K562 (cell line): ENCODE measurements around the gene DNAJA1. TPM values are rescaled to one million over a fixed set of nuclear protein-coding genes. Genes with fewer than 3 reads are reported as not detected.

ENCODE experiments used
- ATAC-seq: fragments of 200-7000 bp; cut with Tn5 transposase; 3 replicates; pipeline ENCODE4 v1.9.1; 2020; ENCODE audit warnings: moderate library complexity
- BruUV-seq: library from RNA; stranded (reverse); fragments of 400-500 nt; replicated peaks from 2 replicates; lab custom pipeline; 2021; lab: Mats Ljungman, UMichigan
- CTCF ChIA-PET: fragments of 300-600 bp; formaldehyde crosslinking; extraction: SDS; loops from one replicate; lab custom pipeline; 2021; ENCODE audit warnings: low intra/inter-chr PET ratio; lab: Yijun Ruan, JAX
- POLR2A ChIA-PET: fragments of 300-600, 350-650 bp; sonication (Branson Sonifier 250); formaldehyde crosslinking; extraction: SDS; loops from one replicate; lab custom pipeline; 2021; ENCODE audit warnings: antibody characterized with exemption, inconsistent platforms; lab: Yijun Ruan, JAX
- DNase-seq, 4 experiments: peaks; one replicate each; pipeline versions ENCODE4 v3.0.0 to v3.0.0-alpha.2; 2011 to 2018; ENCODE audit warnings: low spot score in 3 of 4, mixed read lengths in 3 of 4; ENCODE audit errors: extremely low read depth in 1 of 4
- FAIRE-seq: peaks from 2 replicates; lab custom pipeline; 2011; peaks lifted over from hg19 to GRCh38; lab: Jason Lieb, UNC
- H2AFZ ChIP-seq: 2 replicates; pipeline ENCODE4 v1.6.0; 2011; ENCODE audit warnings: low read depth, low read length, control low read depth, inconsistent platforms
- H3K27ac ChIP-seq: fragments of 200-600 bp; 3 replicates; pipeline ENCODE4 v1.8.0; 2011; ENCODE audit warnings: low read depth, mild to moderate bottlenecking, control low read depth, inconsistent platforms, low read length, moderate library complexity, mixed read lengths; ENCODE audit errors: extremely low read depth
- H3K27me3 ChIP-seq, 2 experiments: fragments of 300-600 bp in 1 of 2; 2 replicates in 1 of 2; 3 replicates in 1 of 2; pipeline versions ENCODE4 v1.6.0 to v1.8.0; 2011; ENCODE audit warnings: inconsistent platforms in 2 of 2, low read length in 2 of 2, mild to moderate bottlenecking in 1 of 2, mixed read lengths in 1 of 2, moderate library complexity in 1 of 2; ENCODE audit not compliant: control insufficient read depth in 2 of 2, insufficient read depth in 2 of 2
- H3K36me3 ChIP-seq: fragments of 300-600 bp; 3 replicates; pipeline ENCODE4 v1.8.0; 2011; ENCODE audit warnings: mild to moderate bottlenecking, low read length, inconsistent platforms; ENCODE audit not compliant: control insufficient read depth, insufficient read depth
- H3K4me1 ChIP-seq, 2 experiments: fragments of 200-600 bp in 1 of 2; replicated peaks in 1 of 2; 2 replicates in 1 of 2; 3 replicates in 1 of 2; pipeline versions ENCODE4 v1.5.1 to v1.8.0; 2011; ENCODE audit warnings: inconsistent platforms in 2 of 2, low read length in 2 of 2, mild to moderate bottlenecking in 1 of 2, mixed read lengths in 1 of 2, moderate library complexity in 1 of 2; ENCODE audit not compliant: control insufficient read depth in 2 of 2, insufficient read depth in 2 of 2
- H3K4me2 ChIP-seq: 2 replicates; pipeline ENCODE4 v1.6.1; 2011; ENCODE audit warnings: low read length, control low read depth, inconsistent platforms, mixed read lengths; ENCODE audit not compliant: insufficient read depth
- H3K4me3 ChIP-seq: fragments of 200-600 bp; sonication (generic), shearing (Covaris generic); 2 replicates; pipeline ENCODE4 v1.5.1; 2016; ENCODE audit warnings: control low read depth, inconsistent platforms
- H3K79me2 ChIP-seq: fragments of 200-600 bp; 3 replicates; pipeline ENCODE4 v1.8.0; 2011; ENCODE audit warnings: low read length, inconsistent platforms; ENCODE audit not compliant: control insufficient read depth, insufficient read depth
- H3K9ac ChIP-seq, 2 experiments: 2 replicates each; pipeline versions ENCODE4 v1.6.0 to v1.6.1; 2011; ENCODE audit warnings: low read depth in 2 of 2, low read length in 2 of 2, control low read depth in 1 of 2, inconsistent platforms in 1 of 2, mild to moderate bottlenecking in 1 of 2, mixed read lengths in 1 of 2; ENCODE audit not compliant: insufficient read depth in 1 of 2
- H3K9me1 ChIP-seq: one replicate; pipeline ENCODE4 v1.6.0; 2011; ENCODE audit warnings: inconsistent platforms, mild to moderate bottlenecking, low read length, moderate library complexity; ENCODE audit not compliant: control insufficient read depth, insufficient read depth
- H3K9me3 ChIP-seq: replicated peaks from 2 replicates; pipeline ENCODE4 v1.5.1; 2011; ENCODE audit warnings: low read depth, low read length, inconsistent platforms; ENCODE audit not compliant: control insufficient read depth, insufficient read depth
- H4K20me1 ChIP-seq: replicated peaks from 2 replicates; pipeline ENCODE4 v1.6.1; 2011; ENCODE audit warnings: low read length, inconsistent platforms, mixed read lengths; ENCODE audit not compliant: control insufficient read depth, insufficient read depth
- BRD4 ChIP-seq: fragments of 200-600 bp; sonication (generic); IDR thresholded peaks from 2 replicates; pipeline ENCODE4 v1.6.1; 2017; ENCODE audit warnings: inconsistent platforms
- BRF2 ChIP-seq: IDR thresholded peaks from 3 replicates; pipeline ENCODE4 v1.6.1; 2011; ENCODE audit warnings: borderline replicate concordance, mild to moderate bottlenecking; ENCODE audit not compliant: insufficient read length, insufficient read depth
- MXD1 ChIP-seq: fragments of 250-450 bp; sonication (Bioruptor Pico); IDR thresholded peaks from 2 replicates; pipeline ENCODE4 v1.8.0; 2021; ENCODE audit warnings: borderline replicate concordance, mild to moderate bottlenecking, moderate library complexity; ENCODE audit not compliant: poor library complexity, severe bottlenecking
- TAF15 ChIP-seq: fragments of 200-400 bp; formaldehyde crosslinking; IDR thresholded peaks from 2 replicates; pipeline ENCODE4 v1.6.1; 2017; ENCODE audit warnings: mild to moderate bottlenecking, low read depth, low read length, moderate library complexity
- ZNF584 ChIP-seq: fragments of 200-800 bp; sonication (Bioruptor generic); IDR thresholded peaks from 2 replicates; pipeline ENCODE4 v1.6.1; 2016; ENCODE audit warnings: low read depth, mild to moderate bottlenecking, missing genetic modification characterization, missing compliant biosample characterization
- ZNF655 ChIP-seq: fragments of 250-450 bp; sonication (Bioruptor Pico); IDR thresholded peaks from 2 replicates; pipeline ENCODE4 v1.5.0; 2021
- WGBS: fragments of 100-300 bp; shearing (Covaris generic); methylation state at CpG from one replicate; pipeline ENCODE4 v1.1.6; 2016; ENCODE audit warnings: low coverage, mixed read lengths; ENCODE audit not compliant: insufficient coverage; ENCODE audit errors: missing lambda C conversion rate; 5-methylcytosine and 5-hydroxymethylcytosine counted together
- in situ Hi-C: fragments of 300-500 bp; cut with MboI; formaldehyde crosslinking; loops from 4 replicates; pipeline ENCODE4 v1.15.0; 2018; ENCODE audit warnings: inconsistent platforms, mixed read lengths
- intact Hi-C: fragments of 100-400 bp; cut with micrococcal nuclease; formaldehyde crosslinking; loops from 2 replicates; pipeline ENCODE4 v1.14.2; 2022
- polyA plus RNA-seq, 8 experiments: library from polyadenylated mRNA; depleted of rRNA in 4 of 8; stranded (reverse) in 5 of 8; unstranded in 3 of 8; fragments of >200 nt; fragmentation: Nextera tagmentation in 2 of 8; fragmentation: Illumina TruSeq in 1 of 8; extraction: Ambion mirVana in 2 of 8; extraction: Trizol in 1 of 8; gene quantifications; 2 replicates each; pipeline versions ENCODE4 v1.2.1 to v1.2.3, GENCODE V29; 2011 to 2014; ENCODE audit warnings: inconsistent platforms in 1 of 8, missing spikeins in 1 of 8
- total RNA-seq, 7 experiments: library from RNA; depleted of rRNA in 6 of 7; stranded (reverse); fragments of >200 nt in 6 of 7; fragmentation: Illumina TruSeq in 2 of 7; extraction: Trizol in 2 of 7; gene quantifications; 2 replicates each; pipeline versions ENCODE4 v1.2.1 to v1.2.3, GENCODE V29; 2011 to 2021; ENCODE audit warnings: low replicate concordance in 1 of 7

Gene DNAJA1
- total and polyA plus RNA-seq, 9 of the 15 experiments (the other 6 are each of a cell fraction or from before 2014, with no cell fraction given) = 109 to 359 (median 175) TPM

- TF ChIP-seq ZNF655 (CRISPR knock-in tag) (no peak), MXD1 (CRISPR knock-in tag) (no peak)
Observed at GRCh38 chr9:33044677-33045282, 19.7 kb downstream of the DNAJA1 start (continued).

- no peak overlapping the region for H3K4me3 ChIP-seq
- intact Hi-C loops (no loop called here), in situ Hi-C loops (no loop called here)
- no peaks in the 10 kb centered on the region for H3K9me1 ChIP-seq
- H3K4me2 ChIP-seq = no peak overlapping the region
- no peaks in the 10 kb centered on the region for H4K20me1 ChIP-seq
- CTCF ChIA-PET = no interaction called here
- POLR2A ChIA-PET = no interaction called here
- DNase-seq = no peak
- BruUV-seq = no TSS peak
- H3K4me1 ChIP-seq = no peaks in the 10 kb centered on the region
- no peaks in the 10 kb centered on the region for H3K79me2 ChIP-seq
- no peak overlapping the region for H3K9ac ChIP-seq
- FAIRE-seq = no peak
- H3K27ac ChIP-seq = no peak overlapping the region
- H2AFZ ChIP-seq = no peak overlapping the region
- H3K27me3 ChIP-seq = no peaks in the 10 kb centered on the region
- 100% methylated on average over 1 of the region's 1 CpG for WGBS
- no peaks in the 10 kb centered on the region for H3K9me3 ChIP-seq
- TF ChIP-seq TAF15 = no peak
- no peak for TF ChIP-seq ZNF584 (CRISPR knock-in tag)
- no peak for TF ChIP-seq BRF2
- no peak for TF ChIP-seq BRD4
- H3K36me3 ChIP-seq = peaks cover 46% of the 10 kb centered on the region; the same call in 2 of the 3 replicates
- ATAC-seq = no peak
Observed at GRCh38 chr9:33046061-33046460, 21.0 kb downstream of the DNAJA1 start.
